Fibroblast of the aortic adventitia (primary cell): ENCODE results near the gene ZDHHC7. TPM values are rescaled to one million over a fixed set of nuclear protein-coding genes. Genes with fewer than 3 reads are reported as not detected.

Experiments used
- DNase-seq: peaks from one replicate; pipeline ENCODE4 v3.0.0-alpha.2; 2010; ENCODE audit warnings: low read depth
- H3K4me3 ChIP-seq: 2 replicates; pipeline ENCODE4 v1.5.1; 2011; ENCODE audit warnings: low read depth, mild to moderate bottlenecking, control low read depth, low read length, moderate library complexity
- total RNA-seq: library from RNA; depleted of rRNA; stranded (reverse); fragments of >200 nt; gene quantifications from 2 replicates; pipeline ENCODE4 v1.2.3, GENCODE V29; 2012; ENCODE audit warnings: low replicate concordance
- TF ChIP-seq, protein P1 (sequence below): IDR thresholded peaks from 2 replicates; pipeline ENCODE4 v1.5.1; 2011; ENCODE audit warnings: mild to moderate bottlenecking, low read length, control low read depth, inconsistent platforms; ENCODE audit not compliant: insufficient read depth

The ZDHHC7 gene
- total RNA-seq, 1 donor: 82.5 TPM

DNA sequence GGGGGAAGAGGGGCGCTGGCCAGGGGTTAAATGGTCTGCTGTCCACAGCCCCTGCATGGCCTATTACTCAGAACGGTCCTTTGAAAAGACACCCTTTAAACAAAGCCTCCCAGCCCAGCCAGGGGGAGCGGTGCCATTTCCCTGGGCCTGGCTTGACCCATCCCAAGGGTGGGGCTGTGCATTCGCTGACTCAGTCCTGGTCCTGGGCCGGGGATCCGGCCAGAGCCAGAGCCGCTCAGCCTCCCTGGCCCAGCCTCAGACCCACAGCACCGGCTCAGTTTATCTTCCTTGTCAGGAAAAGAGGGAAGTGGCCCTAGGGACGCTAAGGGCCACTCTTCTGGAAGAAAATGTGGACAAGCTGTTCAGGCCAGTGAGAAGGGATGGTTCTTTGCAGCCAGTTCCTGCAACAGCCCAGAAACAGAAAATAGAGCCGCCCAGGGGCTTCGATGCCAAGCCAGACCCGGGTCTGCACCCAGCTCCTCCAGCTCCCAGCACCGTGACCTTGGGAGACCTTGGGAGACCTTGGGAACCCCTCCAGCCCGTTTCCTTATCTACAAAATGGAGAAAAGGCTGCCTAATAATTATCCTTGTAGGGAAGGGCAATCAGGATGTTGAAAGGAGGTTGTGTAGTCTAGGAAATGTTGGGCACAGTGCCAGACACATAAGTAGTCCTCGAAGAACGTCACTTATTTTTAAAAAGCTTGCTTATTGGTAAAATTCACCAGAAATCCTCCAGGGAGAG, 82.5 kb downstream of the ZDHHC7 start:
- TF ChIP-seq, protein P1, sequence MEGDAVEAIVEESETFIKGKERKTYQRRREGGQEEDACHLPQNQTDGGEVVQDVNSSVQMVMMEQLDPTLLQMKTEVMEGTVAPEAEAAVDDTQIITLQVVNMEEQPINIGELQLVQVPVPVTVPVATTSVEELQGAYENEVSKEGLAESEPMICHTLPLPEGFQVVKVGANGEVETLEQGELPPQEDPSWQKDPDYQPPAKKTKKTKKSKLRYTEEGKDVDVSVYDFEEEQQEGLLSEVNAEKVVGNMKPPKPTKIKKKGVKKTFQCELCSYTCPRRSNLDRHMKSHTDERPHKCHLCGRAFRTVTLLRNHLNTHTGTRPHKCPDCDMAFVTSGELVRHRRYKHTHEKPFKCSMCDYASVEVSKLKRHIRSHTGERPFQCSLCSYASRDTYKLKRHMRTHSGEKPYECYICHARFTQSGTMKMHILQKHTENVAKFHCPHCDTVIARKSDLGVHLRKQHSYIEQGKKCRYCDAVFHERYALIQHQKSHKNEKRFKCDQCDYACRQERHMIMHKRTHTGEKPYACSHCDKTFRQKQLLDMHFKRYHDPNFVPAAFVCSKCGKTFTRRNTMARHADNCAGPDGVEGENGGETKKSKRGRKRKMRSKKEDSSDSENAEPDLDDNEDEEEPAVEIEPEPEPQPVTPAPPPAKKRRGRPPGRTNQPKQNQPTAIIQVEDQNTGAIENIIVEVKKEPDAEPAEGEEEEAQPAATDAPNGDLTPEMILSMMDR: peak; percentile 38
- no peak overlapping the region for H3K4me3 ChIP-seq
- DNase-seq: peak; percentile 85

DNA sequence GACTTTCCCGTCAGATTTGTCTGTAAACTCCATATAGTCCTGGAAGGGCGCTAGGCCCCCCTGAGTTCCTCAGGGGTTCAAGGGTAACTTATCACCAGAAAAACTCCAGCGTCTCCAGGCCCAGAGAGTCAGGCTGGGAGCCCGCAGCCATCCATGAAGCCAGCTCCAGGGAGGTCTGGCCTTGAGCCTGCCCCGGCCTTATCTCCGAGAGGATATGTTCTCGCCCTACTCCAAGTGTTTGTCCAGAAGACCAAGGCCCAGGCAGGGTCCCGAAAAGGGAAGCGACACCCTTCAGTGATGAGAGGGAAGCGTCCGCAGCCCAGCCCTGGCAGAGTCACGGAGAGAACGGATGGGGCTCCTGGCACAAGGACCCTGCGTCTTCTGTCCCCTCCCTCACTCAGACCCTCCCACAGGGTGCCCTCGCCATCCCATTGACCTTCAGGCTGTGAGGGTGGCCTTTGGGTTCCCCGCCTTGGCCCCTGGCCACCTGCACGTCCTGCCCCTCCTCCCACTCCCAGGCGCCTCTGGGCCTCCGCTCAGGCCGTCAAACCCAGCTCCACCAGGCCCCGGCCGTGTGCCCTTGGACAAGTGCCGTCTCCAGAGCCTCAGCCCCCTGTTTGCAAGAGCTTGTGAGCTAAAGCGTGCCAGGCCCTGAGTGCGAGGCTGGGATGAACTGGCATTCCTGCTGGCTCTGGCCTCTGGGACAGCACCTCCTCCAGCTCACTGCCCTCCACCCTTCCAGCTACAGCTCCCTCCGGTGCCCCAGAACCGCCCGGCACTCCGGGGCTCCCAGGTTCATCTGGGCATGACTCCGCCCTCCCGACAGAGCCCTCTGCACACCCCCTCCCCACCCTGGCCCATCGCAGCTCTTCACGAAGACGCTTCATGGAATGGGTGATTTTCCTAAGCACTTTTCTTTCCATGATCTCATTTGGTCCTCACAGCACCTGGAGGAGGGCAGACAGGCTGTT, 83.4 kb downstream of the ZDHHC7 start:
- DNase-seq: peak; percentile 26
- H3K4me3 ChIP-seq: no peak overlapping the region
- TF ChIP-seq, protein P1: no peak

DNA sequence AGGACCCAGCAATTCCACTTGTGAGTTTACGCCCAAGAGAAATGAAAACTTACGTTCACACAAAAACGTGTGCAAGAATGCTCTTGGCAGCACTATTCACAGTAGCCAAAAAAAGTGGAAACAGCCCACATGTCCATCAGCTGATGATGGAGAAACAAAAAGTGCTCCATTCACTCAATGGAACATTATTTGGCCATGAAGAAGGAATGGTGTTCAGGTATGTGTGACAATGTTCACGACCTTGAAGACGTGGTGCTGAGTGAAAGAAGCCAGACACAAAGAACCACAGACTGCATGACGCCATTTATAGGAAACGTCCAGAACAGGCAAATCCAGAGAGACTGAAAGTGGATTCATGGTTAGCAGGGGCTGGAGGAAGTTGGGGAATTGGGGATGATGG, 84.9 kb downstream of the ZDHHC7 start:
- no peak overlapping the region for H3K4me3 ChIP-seq
- no peak for DNase-seq
- TF ChIP-seq, protein P1: no peak

DNA sequence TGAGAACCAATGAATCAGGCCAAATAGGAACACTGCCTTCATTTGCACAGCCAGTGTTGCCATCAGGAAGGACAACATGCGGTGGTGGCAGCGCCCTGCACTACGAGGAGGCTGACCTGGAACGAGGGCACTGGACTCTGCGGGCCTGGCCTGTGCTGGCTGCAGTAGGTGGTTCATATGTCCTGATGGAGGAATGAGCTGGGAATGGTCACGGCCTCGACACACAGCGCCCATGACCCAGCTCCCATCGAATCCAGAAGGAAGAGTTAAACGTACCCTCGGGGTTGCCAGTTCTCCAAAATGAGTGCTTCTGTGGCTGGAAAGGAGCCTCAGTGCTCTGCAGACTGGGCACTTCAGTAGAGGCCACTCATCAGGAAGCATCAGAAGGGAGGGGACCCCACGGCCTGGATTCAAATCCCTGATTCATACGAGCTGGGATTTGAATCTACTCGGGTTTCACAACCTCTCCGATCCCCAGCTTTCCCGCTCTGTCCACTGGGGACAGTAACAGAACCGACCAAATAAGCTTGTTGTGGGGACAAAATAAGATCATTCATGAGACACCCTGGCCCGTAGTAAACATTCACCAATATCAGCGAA, 85.5 kb downstream of the ZDHHC7 start:
- TF ChIP-seq, protein P1: no peak
- no peak for DNase-seq
- H3K4me3 ChIP-seq: no peak overlapping the region

DNA sequence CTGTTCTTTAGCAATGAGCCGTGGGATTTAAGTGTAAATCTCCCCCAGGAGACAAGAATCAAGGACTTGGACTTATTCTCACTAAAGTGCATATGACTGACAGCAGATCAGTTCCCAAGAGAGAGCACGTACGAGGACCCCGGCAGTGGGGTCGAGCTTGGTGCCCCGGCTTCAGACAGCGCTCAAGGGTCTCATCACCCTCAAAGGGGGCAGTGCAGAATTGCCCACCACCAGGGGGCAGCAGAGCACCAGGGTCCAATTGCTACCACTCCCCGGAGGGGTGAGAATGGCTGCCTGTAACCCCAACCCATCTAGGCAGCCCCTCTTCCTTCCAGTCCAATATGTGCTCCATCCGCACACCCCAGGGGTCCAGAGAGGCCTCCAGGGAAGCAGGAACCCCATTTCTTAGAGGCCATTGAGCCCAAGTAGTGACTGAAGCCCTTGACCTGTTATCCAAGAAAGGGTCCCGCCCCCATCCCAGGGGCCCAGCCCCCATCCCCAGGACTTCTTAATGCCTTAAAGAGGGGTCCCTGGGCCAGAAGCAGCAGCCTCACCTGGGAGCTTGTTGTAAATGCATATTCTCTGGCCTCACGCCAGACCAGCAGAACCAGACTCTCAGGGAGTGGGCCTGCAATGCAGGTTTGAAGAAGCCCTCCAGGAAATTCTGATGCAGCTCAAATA, 86.1 kb downstream of the ZDHHC7 start:
- DNase-seq: peak; percentile 34
- no peak overlapping the region for H3K4me3 ChIP-seq
- TF ChIP-seq, protein P1: peak; percentile 79
